Hepatocyte (in vitro differentiated cells): ENCODE results near the gene ARL6.

Experiments used
- EZH2 ChIP-seq: fragments of 200-600 bp; sonication (generic); IDR thresholded peaks from 2 replicates; pipeline ENCODE4 v1.6.1; 2016; ENCODE audit warnings: antibody characterized with exemption, mild to moderate bottlenecking, borderline replicate concordance
- EZH2phosphoT487 ChIP-seq: fragments of 200-600 bp; sonication (generic); IDR thresholded peaks from one replicate; pipeline ENCODE4 v1.6.1; 2018; ENCODE audit warnings: antibody characterized with exemption, mild to moderate bottlenecking, low read depth, moderate library complexity; ENCODE audit not compliant: unreplicated experiment, severe bottlenecking
- TF ChIP-seq, protein P1 (sequence below): fragments of 200-600 bp; sonication (generic); IDR thresholded peaks from 2 replicates; pipeline ENCODE4 v1.5.1; 2016; ENCODE audit warnings: antibody characterized with exemption, mild to moderate bottlenecking; ENCODE audit not compliant: poor library complexity

DNA sequence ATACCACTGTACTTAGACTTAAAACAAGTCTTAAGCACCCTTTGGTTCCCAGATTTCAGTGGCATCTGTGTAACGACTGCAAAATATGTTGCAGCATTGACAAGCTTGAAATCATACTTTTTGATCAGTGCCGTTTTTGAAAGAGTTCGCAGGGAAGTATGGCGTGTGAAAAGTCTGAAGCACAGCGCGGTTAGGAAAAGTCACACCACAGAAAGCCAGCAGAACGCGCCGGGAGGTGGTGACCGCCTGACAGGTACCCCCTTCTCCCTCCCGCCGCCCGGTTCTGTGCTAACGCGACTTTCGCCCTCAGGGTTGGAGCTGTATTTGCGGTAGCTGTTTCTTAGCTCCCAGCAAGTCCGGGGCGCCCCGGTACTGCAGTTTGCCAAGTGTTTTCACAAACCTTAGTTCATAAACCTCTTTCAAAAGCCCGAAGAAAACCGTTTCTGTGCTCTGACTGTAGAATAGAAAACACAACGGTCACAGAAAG is 56.8 kb downstream of the ARL6 start:
- TF ChIP-seq EZH2 (no peak), EZH2phosphoT487 (no peak)
- TF ChIP-seq, protein P1, sequence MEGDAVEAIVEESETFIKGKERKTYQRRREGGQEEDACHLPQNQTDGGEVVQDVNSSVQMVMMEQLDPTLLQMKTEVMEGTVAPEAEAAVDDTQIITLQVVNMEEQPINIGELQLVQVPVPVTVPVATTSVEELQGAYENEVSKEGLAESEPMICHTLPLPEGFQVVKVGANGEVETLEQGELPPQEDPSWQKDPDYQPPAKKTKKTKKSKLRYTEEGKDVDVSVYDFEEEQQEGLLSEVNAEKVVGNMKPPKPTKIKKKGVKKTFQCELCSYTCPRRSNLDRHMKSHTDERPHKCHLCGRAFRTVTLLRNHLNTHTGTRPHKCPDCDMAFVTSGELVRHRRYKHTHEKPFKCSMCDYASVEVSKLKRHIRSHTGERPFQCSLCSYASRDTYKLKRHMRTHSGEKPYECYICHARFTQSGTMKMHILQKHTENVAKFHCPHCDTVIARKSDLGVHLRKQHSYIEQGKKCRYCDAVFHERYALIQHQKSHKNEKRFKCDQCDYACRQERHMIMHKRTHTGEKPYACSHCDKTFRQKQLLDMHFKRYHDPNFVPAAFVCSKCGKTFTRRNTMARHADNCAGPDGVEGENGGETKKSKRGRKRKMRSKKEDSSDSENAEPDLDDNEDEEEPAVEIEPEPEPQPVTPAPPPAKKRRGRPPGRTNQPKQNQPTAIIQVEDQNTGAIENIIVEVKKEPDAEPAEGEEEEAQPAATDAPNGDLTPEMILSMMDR = no peak
